H1 (cell line): Measurements from ENCODE around the gene MAIP1. TPM values are rescaled to one million over a fixed set of nuclear protein-coding genes. Genes with fewer than 3 reads are reported as not detected.

Experiments
- BCL11A ChIP-seq, 2 experiments: IDR thresholded peaks; one replicate each; pipeline ENCODE4 v1.6.1; 2011; ENCODE audit warnings: low read depth in 2 of 2, low read length in 2 of 2, mild to moderate bottlenecking in 2 of 2
- BRCA1 ChIP-seq: IDR thresholded peaks from 2 replicates; pipeline ENCODE4 v1.6.1; 2012; ENCODE audit warnings: low read depth, low read length, improper control_type of control experiment
- GTF2F1 ChIP-seq: IDR thresholded peaks from 2 replicates; pipeline ENCODE4 v1.6.1; 2012; ENCODE audit warnings: low read depth, low read length, improper control_type of control experiment, borderline replicate concordance
- HDAC2 ChIP-seq, 2 experiments: fragments of 300-600 bp in 1 of 2; sonication (generic) in 1 of 2; IDR thresholded peaks; 2 replicates each; pipeline ENCODE4 v1.6.1; 2011 to 2012; ENCODE audit warnings: low read depth in 2 of 2, low read length in 2 of 2, mild to moderate bottlenecking in 2 of 2, moderate library complexity in 2 of 2, borderline replicate concordance in 1 of 2, inconsistent platforms in 1 of 2
- POU5F1 ChIP-seq: IDR thresholded peaks from 2 replicates; pipeline ENCODE4 v1.6.1; 2011; ENCODE audit warnings: low read depth, mild to moderate bottlenecking, low read length, moderate library complexity
- polyA plus RNA-seq, 7 experiments: library from polyadenylated mRNA; depleted of rRNA in 3 of 7; stranded (reverse) in 5 of 7; unstranded in 2 of 7; fragments of >200 nt in 5 of 7; fragments of 200-250 nt in 2 of 7; gene quantifications; 1 replicate in 5 of 7; 2 replicates in 1 of 7; 4 replicates in 1 of 7; pipeline versions ENCODE4 v1.2.1 to v1.2.3, GENCODE V29; 2011 to 2013; ENCODE audit warnings: missing spikeins in 2 of 7, mixed read lengths in 2 of 7
- total RNA-seq: library from RNA; stranded (reverse); fragmentation: NEBNext Ultra II Directional; extraction: Animal tissue kit (Norgen Biotek cat#: 25700); gene quantifications from 2 replicates; pipeline ENCODE4 v1.2.1, GENCODE V29; 2021
- TF ChIP-seq, protein P1 (sequence below): IDR thresholded peaks from 2 replicates; pipeline ENCODE4 v1.6.1; 2012; ENCODE audit warnings: low read length, inconsistent platforms

MAIP1 gene
- total and polyA plus RNA-seq, 2 of the 8 experiments (the other 6 are each of a cell fraction or from before 2014, with no cell fraction given), result 23.2 to 28.5 TPM

DNA sequence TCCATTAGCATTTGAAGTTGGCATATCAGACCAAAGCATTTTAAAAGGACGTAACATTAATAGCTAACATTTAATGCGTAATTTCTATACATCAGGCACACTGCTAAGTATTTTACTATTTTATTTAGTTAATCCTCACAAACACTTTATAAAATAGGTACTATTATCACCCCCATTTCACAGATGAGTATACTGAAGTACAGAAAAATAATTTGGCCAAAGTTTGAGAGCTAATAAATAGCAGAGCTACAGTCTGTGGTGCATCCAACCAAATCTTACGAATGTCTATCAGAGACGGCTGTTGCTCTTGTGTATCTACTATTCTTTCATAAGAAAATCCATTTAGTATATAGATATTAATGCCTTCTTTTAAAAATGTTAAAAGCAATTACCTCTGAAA is 12.0 kb upstream of the MAIP1 start (continued):
- TF ChIP-seq, protein P1, sequence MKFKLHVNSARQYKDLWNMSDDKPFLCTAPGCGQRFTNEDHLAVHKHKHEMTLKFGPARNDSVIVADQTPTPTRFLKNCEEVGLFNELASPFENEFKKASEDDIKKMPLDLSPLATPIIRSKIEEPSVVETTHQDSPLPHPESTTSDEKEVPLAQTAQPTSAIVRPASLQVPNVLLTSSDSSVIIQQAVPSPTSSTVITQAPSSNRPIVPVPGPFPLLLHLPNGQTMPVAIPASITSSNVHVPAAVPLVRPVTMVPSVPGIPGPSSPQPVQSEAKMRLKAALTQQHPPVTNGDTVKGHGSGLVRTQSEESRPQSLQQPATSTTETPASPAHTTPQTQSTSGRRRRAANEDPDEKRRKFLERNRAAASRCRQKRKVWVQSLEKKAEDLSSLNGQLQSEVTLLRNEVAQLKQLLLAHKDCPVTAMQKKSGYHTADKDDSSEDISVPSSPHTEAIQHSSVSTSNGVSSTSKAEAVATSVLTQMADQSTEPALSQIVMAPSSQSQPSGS, result no peak
- TF ChIP-seq POU5F1 (no peak), HDAC2 (IDR thresholded peaks at IDR 0.05; ENCODE audit: borderline replicate concordance in 1 of 2, low read depth in 2 of 2, low read length in 2 of 2) (no peak), BRCA1 (no peak), BCL11A (IDR thresholded peaks at IDR 0.05; ENCODE audit: low read depth in 2 of 2, low read length in 2 of 2) (no peak), GTF2F1 (no peak)
